Esophagus muscularis mucosa (tissue), 3 donors: ENCODE results near the gene ARHGAP6.

Experiments
- POLR2A ChIP-seq: fragments of 450-650 bp; IDR thresholded peaks from one replicate; pipeline ENCODE4 v1.6.1; 2017; ENCODE audit warnings: antibody characterized with exemption, moderate library complexity, mild to moderate bottlenecking, low read depth
- POLR2AphosphoS5 ChIP-seq, 2 donors: sonication (generic); formaldehyde crosslinking; IDR thresholded peaks; one replicate each; pipeline ENCODE4 v1.6.1; 2017; ENCODE audit warnings: antibody characterized with exemption in 2 of 2
- TF ChIP-seq, protein P1 (sequence below), 3 experiments: fragments of 200-600 bp in 2 of 3; fragments of 450-650 bp in 1 of 3; sonication (generic) in 2 of 3; IDR thresholded peaks; one replicate each; pipeline ENCODE4 v1.5.1; 2017 to 2019; ENCODE audit warnings: antibody characterized with exemption in 3 of 3, mild to moderate bottlenecking in 2 of 3, moderate library complexity in 1 of 3

- TF ChIP-seq, protein P1, sequence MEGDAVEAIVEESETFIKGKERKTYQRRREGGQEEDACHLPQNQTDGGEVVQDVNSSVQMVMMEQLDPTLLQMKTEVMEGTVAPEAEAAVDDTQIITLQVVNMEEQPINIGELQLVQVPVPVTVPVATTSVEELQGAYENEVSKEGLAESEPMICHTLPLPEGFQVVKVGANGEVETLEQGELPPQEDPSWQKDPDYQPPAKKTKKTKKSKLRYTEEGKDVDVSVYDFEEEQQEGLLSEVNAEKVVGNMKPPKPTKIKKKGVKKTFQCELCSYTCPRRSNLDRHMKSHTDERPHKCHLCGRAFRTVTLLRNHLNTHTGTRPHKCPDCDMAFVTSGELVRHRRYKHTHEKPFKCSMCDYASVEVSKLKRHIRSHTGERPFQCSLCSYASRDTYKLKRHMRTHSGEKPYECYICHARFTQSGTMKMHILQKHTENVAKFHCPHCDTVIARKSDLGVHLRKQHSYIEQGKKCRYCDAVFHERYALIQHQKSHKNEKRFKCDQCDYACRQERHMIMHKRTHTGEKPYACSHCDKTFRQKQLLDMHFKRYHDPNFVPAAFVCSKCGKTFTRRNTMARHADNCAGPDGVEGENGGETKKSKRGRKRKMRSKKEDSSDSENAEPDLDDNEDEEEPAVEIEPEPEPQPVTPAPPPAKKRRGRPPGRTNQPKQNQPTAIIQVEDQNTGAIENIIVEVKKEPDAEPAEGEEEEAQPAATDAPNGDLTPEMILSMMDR (IDR thresholded peaks at IDR 0.05): no peak
- TF ChIP-seq POLR2AphosphoS5 (IDR thresholded peaks at IDR 0.05): no peak
- no peak for TF ChIP-seq POLR2A
Observed at GRCh38 chrX:11585174-11585573, 80.5 kb downstream of the ARHGAP6 start.
